GM23248 (cell line): ENCODE results near the gene ASH1L.

ENCODE experiments used
- EZH2 ChIP-seq: fragments of 200-600 bp; sonication (generic); IDR thresholded peaks from 2 replicates; pipeline ENCODE4 v1.6.1; 2018; ENCODE audit warnings: antibody characterized with exemption, mild to moderate bottlenecking; ENCODE audit not compliant: insufficient read depth, poor library complexity, severe bottlenecking
- EZH2phosphoT487 ChIP-seq: fragments of 200-600 bp; sonication (generic); IDR thresholded peaks from 2 replicates; pipeline ENCODE4 v1.6.1; 2018; ENCODE audit warnings: antibody characterized with exemption, moderate library complexity, mild to moderate bottlenecking, low read depth; ENCODE audit not compliant: insufficient read depth

GRCh38 chr1:155591770-155592169 lies 29.2 kb upstream of the ASH1L start:
- no peak for TF ChIP-seq EZH2
- no peak for TF ChIP-seq EZH2phosphoT487
